ENCODE results near the gene RANBP3. TPM values are rescaled to one million over a fixed set of nuclear protein-coding genes. Genes with fewer than 3 reads are reported as not detected.

Gene RANBP3
- total RNA-seq, 2 experiments from 2014 or later, result 74.3 to 90.2 TPM

GRCh38 chr19:6012426-6013170 lies 34.7 kb upstream of the RANBP3 start:
- no peaks in the 10 kb centered on the region for H3K9me2 ChIP-seq (ENCODE audit: insufficient read depth, low read length)
- no peaks in the 10 kb centered on the region for H3K36me3 ChIP-seq (ENCODE audit: insufficient read depth, low read length)
- no peak overlapping the region for H3K4me2 ChIP-seq (ENCODE audit: low read length)
- H3K4me3 ChIP-seq (ENCODE audit: low read depth, low read length, poor library complexity, severe bottlenecking), result no peak overlapping the region
- H3K79me2 ChIP-seq (ENCODE audit: insufficient read depth, low read depth, low read length), result no peaks in the 10 kb centered on the region
- TF ChIP-seq CTCF (conservative IDR thresholded peaks at IDR 0.05; ENCODE audit: low read length) (no peak), EZH2phosphoT487 (IDR thresholded peaks at IDR 0.05; ENCODE audit: borderline replicate concordance, low read depth, low read length) (no peak)
- no peaks in the 10 kb centered on the region for H4K20me1 ChIP-seq (ENCODE audit: insufficient read depth, low read length)
- no peak for DNase-seq (ENCODE audit: low spot score)
- H3K27ac ChIP-seq (ENCODE audit: low read depth, low read length, poor library complexity, severe bottlenecking), result no peak overlapping the region
- no TSS peak for BruUV-seq (replicated peaks)
- POLR2A ChIA-PET, result interaction anchor here (0.6 kb wide), 1 partner anchor 30 kb away, joined by 3 read pairs; no protein-coding TSS in a partner anchor
- H3K9me3 ChIP-seq (ENCODE audit: low read length), result no peaks in the 10 kb centered on the region
- H2AFZ ChIP-seq (ENCODE audit: low read length), result no peak overlapping the region
- CTCF ChIA-PET (ENCODE audit: unreplicated experiment), result interaction anchor here (0.6 to 1.3 kb wide), 2 partner anchors 10 to 61 kb away, joined by 3 read pairs; no protein-coding TSS in a partner anchor
- intact Hi-C loops (cut with micrococcal nuclease; ENCODE audit: unreplicated experiment), result no loop called here
- H3K4me1 ChIP-seq (ENCODE audit: insufficient read depth, low read length, poor library complexity, severe bottlenecking), result no peaks in the 10 kb centered on the region

- no peaks in the 10 kb centered on the region for H4K20me1 ChIP-seq (ENCODE audit: insufficient read depth, low read length)
- intact Hi-C loops (cut with micrococcal nuclease; ENCODE audit: unreplicated experiment), result no loop called here
- no peaks in the 10 kb centered on the region for H3K4me1 ChIP-seq (ENCODE audit: insufficient read depth, low read length, poor library complexity, severe bottlenecking)
- H3K27ac ChIP-seq (ENCODE audit: low read depth, low read length, poor library complexity, severe bottlenecking), result no peak overlapping the region
- no peak for TF ChIP-seq EZH2phosphoT487 (IDR thresholded peaks at IDR 0.05; ENCODE audit: borderline replicate concordance, low read depth, low read length)
- TF ChIP-seq CTCF (conservative IDR thresholded peaks at IDR 0.05; ENCODE audit: low read length), result no peak
- no TSS peak for BruUV-seq (replicated peaks)
- H3K79me2 ChIP-seq (ENCODE audit: insufficient read depth, low read depth, low read length), result no peaks in the 10 kb centered on the region
- no peaks in the 10 kb centered on the region for H3K9me3 ChIP-seq (ENCODE audit: low read length)
- H3K4me2 ChIP-seq (ENCODE audit: low read length), result no peak overlapping the region
- H2AFZ ChIP-seq (ENCODE audit: low read length), result no peak overlapping the region
- ChIA-PET CTCF (ENCODE audit: unreplicated experiment) (no interaction called here), POLR2A (no interaction called here)
- no peak for DNase-seq (ENCODE audit: low spot score)
- H3K9me2 ChIP-seq (ENCODE audit: insufficient read depth, low read length), result no peaks in the 10 kb centered on the region
- H3K4me3 ChIP-seq (ENCODE audit: low read depth, low read length, poor library complexity, severe bottlenecking), result no peak overlapping the region
- no peaks in the 10 kb centered on the region for H3K36me3 ChIP-seq (ENCODE audit: insufficient read depth, low read length)
Measured at GRCh38 chr19:6011794-6012193, 33.9 kb upstream of the RANBP3 start.

- no peaks in the 10 kb centered on the region for H3K9me3 ChIP-seq (ENCODE audit: low read length)
- no peak overlapping the region for H3K4me3 ChIP-seq (ENCODE audit: low read depth, low read length, poor library complexity, severe bottlenecking)
- no peaks in the 10 kb centered on the region for H3K36me3 ChIP-seq (ENCODE audit: insufficient read depth, low read length)
- no peaks in the 10 kb centered on the region for H3K79me2 ChIP-seq (ENCODE audit: insufficient read depth, low read depth, low read length)
- no peak for TF ChIP-seq EZH2phosphoT487 (IDR thresholded peaks at IDR 0.05; ENCODE audit: borderline replicate concordance, low read depth, low read length)
- no peak for TF ChIP-seq CTCF (conservative IDR thresholded peaks at IDR 0.05; ENCODE audit: low read length)
- no peak for DNase-seq (ENCODE audit: low spot score)
- H3K4me1 ChIP-seq (ENCODE audit: insufficient read depth, low read length, poor library complexity, severe bottlenecking), result no peaks in the 10 kb centered on the region
- H3K27ac ChIP-seq (ENCODE audit: low read depth, low read length, poor library complexity, severe bottlenecking), result no peak overlapping the region
- intact Hi-C loops (cut with micrococcal nuclease; ENCODE audit: unreplicated experiment), result no loop called here
- no peak overlapping the region for H2AFZ ChIP-seq (ENCODE audit: low read length)
- no TSS peak for BruUV-seq (replicated peaks)
- H3K4me2 ChIP-seq (ENCODE audit: low read length), result no peak overlapping the region
- no peaks in the 10 kb centered on the region for H3K9me2 ChIP-seq (ENCODE audit: insufficient read depth, low read length)
- ChIA-PET CTCF (ENCODE audit: unreplicated experiment) (no interaction called here), POLR2A (no interaction called here)
- no peaks in the 10 kb centered on the region for H4K20me1 ChIP-seq (ENCODE audit: insufficient read depth, low read length)
Measured at GRCh38 chr19:6011206-6011605, 33.3 kb upstream of the RANBP3 start.
